PC-3 (cell line): ENCODE measurements around the gene AUTS2. TPM values are rescaled to one million over a fixed set of nuclear protein-coding genes. Genes with fewer than 3 reads are reported as not detected.

Experiments used
- ATAC-seq: fragments of 200-7000 bp; cut with Tn5 transposase; 2 replicates; pipeline ENCODE4 v1.9.1; 2020; ENCODE audit warnings: mild to moderate bottlenecking, moderate library complexity
- BruUV-seq: library from RNA; stranded (reverse); fragments of 400-500 nt; replicated peaks from 2 replicates; lab custom pipeline; 2021; lab: Mats Ljungman, UMichigan
- CTCF ChIA-PET: fragments of 300-600 bp; sonication (Branson Sonifier 250); formaldehyde crosslinking; loops from one replicate; lab custom pipeline; 2022; ENCODE audit warnings: antibody characterized with exemption; lab: Charles Lee
- POLR2A ChIA-PET: fragments of 300-600 bp; sonication (Branson Sonifier 250); formaldehyde crosslinking; loops from one replicate; lab custom pipeline; 2022; ENCODE audit warnings: antibody characterized with exemption; ENCODE audit not compliant: unreplicated experiment; lab: Charles Lee
- DNase-seq: peaks from one replicate; pipeline ENCODE4 v3.0.0-alpha.2; 2015
- H2AFZ ChIP-seq: fragments of 300-600 bp; sonication (generic); 2 replicates; pipeline ENCODE4 v1.6.0; 2016; ENCODE audit warnings: antibody characterized with exemption, low read length
- H3F3A ChIP-seq: fragments of 300-600 bp; sonication (generic); one replicate; pipeline ENCODE4 v1.6.0; 2017; ENCODE audit warnings: antibody characterized with exemption, low read length, control low read depth, mild to moderate bottlenecking; ENCODE audit not compliant: unreplicated experiment
- H3K27ac ChIP-seq: fragments of 300-600 bp; sonication (generic); 2 replicates; pipeline ENCODE4 v1.5.1; 2016; ENCODE audit warnings: mild to moderate bottlenecking, low read length
- H3K27me3 ChIP-seq: fragments of 300-600 bp; sonication (generic); 2 replicates; pipeline ENCODE4 v1.6.1; 2016; ENCODE audit warnings: low read length, mixed read lengths
- H3K36me3 ChIP-seq: fragments of 300-600 bp; sonication (generic); 2 replicates; pipeline ENCODE4 v1.6.1; 2016; ENCODE audit warnings: low read depth, mixed run types, low read length, mixed read lengths
- H3K4me1 ChIP-seq: fragments of 300-600 bp; sonication (generic); 2 replicates; pipeline ENCODE4 v1.5.1; 2016; ENCODE audit warnings: low read length; ENCODE audit not compliant: insufficient read depth
- H3K4me2 ChIP-seq: fragments of 300-600 bp; sonication (generic); 2 replicates; pipeline ENCODE4 v1.6.0; 2016; ENCODE audit warnings: low read length
- H3K4me3 ChIP-seq: fragments of 300-600 bp; sonication (generic); 2 replicates; pipeline ENCODE4 v1.5.1; 2016; ENCODE audit warnings: mild to moderate bottlenecking, low read length, mixed read lengths
- H3K79me2 ChIP-seq: fragments of 300-600 bp; sonication (generic); 2 replicates; pipeline ENCODE4 v1.6.1; 2017; ENCODE audit warnings: low read length, mixed read lengths
- H3K9ac ChIP-seq: fragments of 300-600 bp; sonication (generic); 2 replicates; pipeline ENCODE4 v1.6.0; 2016; ENCODE audit warnings: mild to moderate bottlenecking, low read length
- H3K9me2 ChIP-seq: fragments of 300-600 bp; sonication (generic); replicated peaks from 2 replicates; pipeline ENCODE4 v1.6.1; 2016; ENCODE audit warnings: mixed run types, low read length, mixed read lengths
- H3K9me3 ChIP-seq: fragments of 300-600 bp; sonication (generic); 2 replicates; pipeline ENCODE4 v1.6.1; 2016; ENCODE audit warnings: low read length, mixed read lengths
- H4K20me1 ChIP-seq: fragments of 300-600 bp; sonication (generic); 2 replicates; pipeline ENCODE4 v1.6.1; 2016; ENCODE audit warnings: low read length, mixed read lengths
- EZH2 ChIP-seq: fragments of 300-600 bp; sonication (generic); IDR thresholded peaks from one replicate; pipeline ENCODE4 v1.6.1; 2017; ENCODE audit warnings: antibody characterized with exemption, mild to moderate bottlenecking, low read length; ENCODE audit not compliant: unreplicated experiment
- EZH2phosphoT487 ChIP-seq: fragments of 300-600 bp; sonication (generic); IDR thresholded peaks from 2 replicates; pipeline ENCODE4 v1.6.1; 2018; ENCODE audit warnings: mild to moderate bottlenecking, antibody characterized with exemption, low read length, borderline replicate concordance
- intact Hi-C: fragments of 100-400 bp; cut with micrococcal nuclease; formaldehyde crosslinking; loops from 2 replicates; pipeline ENCODE4 v1.9.0; 2023
- total RNA-seq: library from RNA; depleted of rRNA; stranded (reverse); fragments of >200 nt; gene quantifications from 2 replicates; pipeline ENCODE4 v1.2.3, GENCODE V29; 2014
- TF ChIP-seq, protein P1 (sequence below): fragments of 300-600 bp; sonication (generic); conservative IDR thresholded peaks from 2 replicates; pipeline ENCODE4 v1.5.1; 2017; ENCODE audit warnings: antibody characterized with exemption, low read depth, mild to moderate bottlenecking, low read length

Gene AUTS2
- total RNA-seq, 1 experiment from 2014 or later, result not detected

DNA sequence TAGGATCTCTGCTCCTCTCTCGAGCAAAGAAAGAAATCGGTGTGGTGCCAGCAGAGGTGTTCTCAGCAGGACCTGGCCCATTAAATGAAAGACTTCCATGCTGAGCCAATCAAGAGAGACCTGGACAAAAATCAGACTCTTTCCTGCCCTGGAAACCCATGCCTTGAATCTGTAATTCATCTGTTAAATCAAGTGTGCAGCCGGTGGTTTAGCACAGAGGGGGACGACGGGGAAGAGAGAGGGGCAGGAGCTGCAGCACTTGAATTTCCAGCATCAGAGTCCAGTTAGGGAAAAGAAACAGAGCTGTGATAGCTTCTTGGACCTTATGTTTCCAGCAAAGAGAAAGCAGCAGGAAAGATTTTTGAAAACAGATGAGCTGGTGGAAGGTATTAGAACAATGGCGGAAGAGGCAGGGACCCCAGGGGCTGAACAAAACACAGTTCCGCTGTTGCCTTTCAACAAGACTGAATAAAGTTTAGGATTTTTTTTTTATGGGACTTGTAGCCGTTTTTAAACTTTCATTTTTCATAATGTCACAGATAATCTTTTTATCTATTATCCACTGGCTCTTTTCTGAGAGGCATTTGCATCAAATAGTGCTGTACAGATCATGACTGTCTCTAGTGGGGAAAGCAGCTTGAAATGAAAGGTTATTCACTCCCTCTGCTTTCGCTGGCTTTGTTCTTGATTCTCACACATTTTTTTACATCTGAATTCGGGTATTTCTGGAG, 990.1 kb downstream of the AUTS2 start:
- Histone ChIP-seq H3K27ac (no peak overlapping the region), H3K36me3 (no peaks in the 10 kb centered on the region), H3K27me3 (no peaks in the 10 kb centered on the region), H3K9me2 (no peaks in the 10 kb centered on the region), H4K20me1 (no peaks in the 10 kb centered on the region), H3F3A (no peaks in the 10 kb centered on the region), H3K9ac (no peak overlapping the region), H3K4me2 (no peak overlapping the region), H3K9me3 (no peaks in the 10 kb centered on the region), H2AFZ (no peak overlapping the region), H3K4me3 (no peak overlapping the region), H3K79me2 (no peaks in the 10 kb centered on the region), H3K4me1 (no peaks in the 10 kb centered on the region)
- ChIA-PET CTCF (no interaction called here), POLR2A (no interaction called here)
- TF ChIP-seq, protein P1, sequence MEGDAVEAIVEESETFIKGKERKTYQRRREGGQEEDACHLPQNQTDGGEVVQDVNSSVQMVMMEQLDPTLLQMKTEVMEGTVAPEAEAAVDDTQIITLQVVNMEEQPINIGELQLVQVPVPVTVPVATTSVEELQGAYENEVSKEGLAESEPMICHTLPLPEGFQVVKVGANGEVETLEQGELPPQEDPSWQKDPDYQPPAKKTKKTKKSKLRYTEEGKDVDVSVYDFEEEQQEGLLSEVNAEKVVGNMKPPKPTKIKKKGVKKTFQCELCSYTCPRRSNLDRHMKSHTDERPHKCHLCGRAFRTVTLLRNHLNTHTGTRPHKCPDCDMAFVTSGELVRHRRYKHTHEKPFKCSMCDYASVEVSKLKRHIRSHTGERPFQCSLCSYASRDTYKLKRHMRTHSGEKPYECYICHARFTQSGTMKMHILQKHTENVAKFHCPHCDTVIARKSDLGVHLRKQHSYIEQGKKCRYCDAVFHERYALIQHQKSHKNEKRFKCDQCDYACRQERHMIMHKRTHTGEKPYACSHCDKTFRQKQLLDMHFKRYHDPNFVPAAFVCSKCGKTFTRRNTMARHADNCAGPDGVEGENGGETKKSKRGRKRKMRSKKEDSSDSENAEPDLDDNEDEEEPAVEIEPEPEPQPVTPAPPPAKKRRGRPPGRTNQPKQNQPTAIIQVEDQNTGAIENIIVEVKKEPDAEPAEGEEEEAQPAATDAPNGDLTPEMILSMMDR, result no peak
- no peak for TF ChIP-seq EZH2phosphoT487
- no peak for TF ChIP-seq EZH2
- ATAC-seq, result no peak
- no peak for DNase-seq
- no TSS peak for BruUV-seq
- intact Hi-C loops, result no loop called here

DNA sequence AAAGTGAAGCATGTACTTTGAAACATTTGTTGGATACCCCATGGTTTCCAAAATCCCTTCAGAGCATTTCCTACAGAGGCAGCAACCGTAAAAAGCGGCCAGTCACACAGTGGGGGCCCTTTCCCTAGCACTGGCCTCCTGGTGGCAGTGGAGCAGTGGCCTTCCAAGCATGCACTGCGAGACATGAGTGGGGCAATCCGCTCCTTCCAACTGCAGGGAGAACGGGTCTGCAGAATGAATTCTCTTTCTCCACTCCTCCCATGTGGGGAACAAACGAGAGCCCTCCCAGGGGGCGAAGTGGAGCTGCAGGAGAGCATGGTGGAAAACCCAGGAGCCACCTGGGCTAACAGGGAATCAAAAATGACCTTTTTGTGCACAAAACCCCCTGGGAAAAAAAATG, 990.7 kb downstream of the AUTS2 start:
- Histone ChIP-seq H3K79me2 (no peaks in the 10 kb centered on the region), H3K4me3 (no peak overlapping the region), H3K9me2 (no peaks in the 10 kb centered on the region), H2AFZ (no peak overlapping the region), H3K9ac (no peak overlapping the region), H3K4me2 (no peak overlapping the region), H3K27me3 (no peaks in the 10 kb centered on the region), H3K9me3 (no peaks in the 10 kb centered on the region), H3K27ac (no peak overlapping the region), H3F3A (no peaks in the 10 kb centered on the region), H3K36me3 (no peaks in the 10 kb centered on the region), H3K4me1 (no peaks in the 10 kb centered on the region), H4K20me1 (no peaks in the 10 kb centered on the region)
- DNase-seq (no peak), ATAC-seq (no peak)
- CTCF ChIA-PET, result no interaction called here
- POLR2A ChIA-PET, result no interaction called here
- BruUV-seq, result no TSS peak
- intact Hi-C loops, result no loop called here
- TF ChIP-seq, protein P1, result no peak
- TF ChIP-seq EZH2 (no peak), EZH2phosphoT487 (no peak)

DNA sequence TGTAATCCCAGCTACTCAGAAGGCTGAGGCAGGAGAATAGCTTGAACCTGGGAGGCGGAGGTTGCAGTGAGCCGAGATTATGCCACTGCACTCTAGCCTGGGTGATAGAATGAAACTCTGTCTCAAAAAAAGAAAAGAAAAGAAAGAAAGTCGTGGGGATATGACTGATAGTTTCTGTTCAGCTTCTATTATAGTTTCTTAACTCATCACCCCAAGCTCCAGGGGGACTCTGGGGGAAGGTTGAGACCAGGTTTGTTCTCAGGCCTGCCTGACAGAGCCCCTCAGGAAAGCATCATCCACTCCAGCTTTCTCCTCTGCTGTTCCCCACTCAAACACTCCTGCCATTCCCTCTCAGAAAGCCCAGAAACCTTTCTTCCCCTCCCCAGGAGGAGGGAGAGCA, 991.3 kb downstream of the AUTS2 start:
- no peak overlapping the region for H3K9ac ChIP-seq
- H3K9me3 ChIP-seq, result no peaks in the 10 kb centered on the region
- no peak for TF ChIP-seq EZH2phosphoT487
- TF ChIP-seq EZH2, result no peak
- TF ChIP-seq, protein P1, result no peak
- no peak overlapping the region for H3K4me3 ChIP-seq
- POLR2A ChIA-PET, result no interaction called here
- no TSS peak for BruUV-seq
- H2AFZ ChIP-seq, result no peak overlapping the region
- H3K9me2 ChIP-seq, result no peaks in the 10 kb centered on the region
- intact Hi-C loops, result no loop called here
- H4K20me1 ChIP-seq, result no peaks in the 10 kb centered on the region
- no peak overlapping the region for H3K4me2 ChIP-seq
- H3K4me1 ChIP-seq, result no peaks in the 10 kb centered on the region
- H3F3A ChIP-seq, result no peaks in the 10 kb centered on the region
- no peak for DNase-seq
- H3K27ac ChIP-seq, result no peak overlapping the region
- H3K27me3 ChIP-seq, result no peaks in the 10 kb centered on the region
- no peaks in the 10 kb centered on the region for H3K36me3 ChIP-seq
- no peaks in the 10 kb centered on the region for H3K79me2 ChIP-seq
- no peak for ATAC-seq
- CTCF ChIA-PET, result no interaction called here
